ENCODE results near the gene ARRB1.

ARRB1 gene

GRCh38 chr11:75262961-75263852 is 88.3 kb downstream of the ARRB1 start:
- no peak for DNase-seq (ENCODE audit: extremely low read depth in 1 of 2, low read depth in 1 of 2)

- no peak for DNase-seq (ENCODE audit: extremely low read depth in 1 of 2, low read depth in 1 of 2)
Measured at GRCh38 chr11:75262436-75262835, 89.0 kb downstream of the ARRB1 start.

GRCh38 chr11:75261902-75262361 is 89.5 kb downstream of the ARRB1 start:
- DNase-seq (ENCODE audit: extremely low read depth in 1 of 2, low read depth in 1 of 2), result no peak

- no peak for DNase-seq (ENCODE audit: extremely low read depth in 1 of 2, low read depth in 1 of 2)
Measured at GRCh38 chr11:75260396-75261170, 90.9 kb downstream of the ARRB1 start.

- DNase-seq (ENCODE audit: extremely low read depth in 1 of 2, low read depth in 1 of 2), result no peak
Measured at GRCh38 chr11:75254326-75254725, 97.1 kb downstream of the ARRB1 start.

- no peak for DNase-seq (ENCODE audit: extremely low read depth in 1 of 2, low read depth in 1 of 2)
Measured at GRCh38 chr11:75249704-75250103, 101.8 kb downstream of the ARRB1 start.

- DNase-seq (ENCODE audit: extremely low read depth in 1 of 2, low read depth in 1 of 2), result no peak
Measured at GRCh38 chr11:75248924-75249256, 102.6 kb downstream of the ARRB1 start.

- no peak for DNase-seq (ENCODE audit: extremely low read depth in 1 of 2, low read depth in 1 of 2)
Measured at GRCh38 chr11:75246671-75247350, 104.7 kb downstream of the ARRB1 start.

GRCh38 chr11:75246006-75246670 is 105.3 kb downstream of the ARRB1 start:
- no peak for DNase-seq (ENCODE audit: extremely low read depth in 1 of 2, low read depth in 1 of 2)

- no peak for DNase-seq (ENCODE audit: extremely low read depth in 1 of 2, low read depth in 1 of 2)
Measured at GRCh38 chr11:75245356-75246005, 106.0 kb downstream of the ARRB1 start.

GRCh38 chr11:75244052-75244814 is 107.2 kb downstream of the ARRB1 start:
- DNase-seq (ENCODE audit: extremely low read depth in 1 of 2, low read depth in 1 of 2), result no peak

GRCh38 chr11:75242722-75243600 is 108.5 kb downstream of the ARRB1 start:
- no peak for DNase-seq (ENCODE audit: extremely low read depth in 1 of 2, low read depth in 1 of 2)

- no peak for DNase-seq (ENCODE audit: extremely low read depth in 1 of 2, low read depth in 1 of 2)
Measured at GRCh38 chr11:75241906-75242644, 109.4 kb downstream of the ARRB1 start.

- peak; percentile 33 to 79 for DNase-seq (ENCODE audit: extremely low read depth in 1 of 2, low read depth in 1 of 2)
Measured at GRCh38 chr11:75241036-75241905, 110.2 kb downstream of the ARRB1 start.

- no peak for DNase-seq (ENCODE audit: extremely low read depth in 1 of 2, low read depth in 1 of 2)
Measured at GRCh38 chr11:75240311-75241035, 111.0 kb downstream of the ARRB1 start, which contains the start of gene TPBGL. Gene TPBGL, plus strand, starts transcription at chr11:75240774. Its CDS starts 276 bp downstream, at chr11:75241050.

All from activated CD8-positive, alpha-beta memory T cell treated with anti-CD3 and anti-CD28 coated beads for 1 hour (primary cell).